Head of caudate nucleus (tissue), 42 donors: ENCODE results near the gene CCDC14.
A peak's percentile ranks its signal among the peaks of the same experiment; 100 is the strongest.
"Not testable (repeated sequence)": the region's sequence is repeated elsewhere in the genome, so short reads cannot be mapped to it uniquely, and the experiment has no call there.

Source experiments
- DNase-seq, 42 donors: peaks; one replicate each; pipeline versions ENCODE4 v3.0.0 to v3.0.0-alpha.2; 2020 to 2021; ENCODE audit warnings: mixed read lengths in 7 of 42
- intact Hi-C: fragments of 100-400 bp; cut with DNase I; formaldehyde crosslinking; loops from one replicate; pipeline ENCODE4 v1.15.0; 2022

Gene CCDC14, protein sequence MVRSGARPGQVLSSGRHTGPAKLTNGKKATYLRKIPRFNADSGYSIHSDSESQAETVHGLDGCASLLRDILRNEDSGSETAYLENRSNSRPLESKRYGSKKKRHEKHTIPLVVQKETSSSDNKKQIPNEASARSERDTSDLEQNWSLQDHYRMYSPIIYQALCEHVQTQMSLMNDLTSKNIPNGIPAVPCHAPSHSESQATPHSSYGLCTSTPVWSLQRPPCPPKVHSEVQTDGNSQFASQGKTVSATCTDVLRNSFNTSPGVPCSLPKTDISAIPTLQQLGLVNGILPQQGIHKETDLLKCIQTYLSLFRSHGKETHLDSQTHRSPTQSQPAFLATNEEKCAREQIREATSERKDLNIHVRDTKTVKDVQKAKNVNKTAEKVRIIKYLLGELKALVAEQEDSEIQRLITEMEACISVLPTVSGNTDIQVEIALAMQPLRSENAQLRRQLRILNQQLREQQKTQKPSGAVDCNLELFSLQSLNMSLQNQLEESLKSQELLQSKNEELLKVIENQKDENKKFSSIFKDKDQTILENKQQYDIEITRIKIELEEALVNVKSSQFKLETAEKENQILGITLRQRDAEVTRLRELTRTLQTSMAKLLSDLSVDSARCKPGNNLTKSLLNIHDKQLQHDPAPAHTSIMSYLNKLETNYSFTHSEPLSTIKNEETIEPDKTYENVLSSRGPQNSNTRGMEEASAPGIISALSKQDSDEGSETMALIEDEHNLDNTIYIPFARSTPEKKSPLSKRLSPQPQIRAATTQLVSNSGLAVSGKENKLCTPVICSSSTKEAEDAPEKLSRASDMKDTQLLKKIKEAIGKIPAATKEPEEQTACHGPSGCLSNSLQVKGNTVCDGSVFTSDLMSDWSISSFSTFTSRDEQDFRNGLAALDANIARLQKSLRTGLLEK

DNA sequence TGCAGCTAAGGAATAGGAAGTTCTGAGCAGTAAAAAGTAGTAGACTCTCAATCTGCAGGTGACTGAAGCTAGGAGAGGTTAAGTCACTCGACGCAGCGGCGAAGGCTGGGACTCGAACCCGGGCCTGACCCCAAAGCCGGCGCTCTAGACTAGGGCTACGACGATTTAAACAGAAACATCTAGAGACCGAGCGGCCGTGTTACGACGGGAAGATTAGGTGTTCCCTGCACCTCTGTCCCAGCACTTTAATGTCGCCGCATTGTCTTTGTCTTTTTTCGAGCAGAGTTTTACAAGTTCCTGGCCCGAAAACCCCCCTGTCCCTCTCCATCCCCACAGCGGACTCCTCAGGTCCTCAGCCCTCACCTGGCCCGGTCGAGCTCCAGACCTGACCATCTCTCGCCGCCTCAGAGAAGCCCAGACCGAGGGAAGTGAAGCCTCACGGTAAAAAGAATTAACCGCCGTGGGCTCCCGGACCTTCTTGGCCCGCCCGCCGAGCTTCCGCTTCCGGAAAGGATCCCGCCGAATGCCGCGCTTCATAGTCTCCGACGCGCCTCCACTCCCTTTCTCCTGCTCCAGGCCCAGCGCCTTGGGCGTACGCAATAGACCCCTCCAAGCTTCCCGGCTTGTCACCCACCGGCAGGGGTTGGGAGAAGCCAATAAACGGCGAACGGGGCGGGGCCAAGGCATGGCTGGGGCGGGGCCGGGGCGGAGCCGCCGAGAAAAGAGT is at the start of gene CCDC14:
TSS of gene CCDC14 (minus strand) at position 449 of the 727 bp plus-strand sequence. CDS start at position 393, 56 bp downstream.
- DNase-seq = peak; percentile 79 to 97 (median 91)
- intact Hi-C loops = no loop called here

DNA sequence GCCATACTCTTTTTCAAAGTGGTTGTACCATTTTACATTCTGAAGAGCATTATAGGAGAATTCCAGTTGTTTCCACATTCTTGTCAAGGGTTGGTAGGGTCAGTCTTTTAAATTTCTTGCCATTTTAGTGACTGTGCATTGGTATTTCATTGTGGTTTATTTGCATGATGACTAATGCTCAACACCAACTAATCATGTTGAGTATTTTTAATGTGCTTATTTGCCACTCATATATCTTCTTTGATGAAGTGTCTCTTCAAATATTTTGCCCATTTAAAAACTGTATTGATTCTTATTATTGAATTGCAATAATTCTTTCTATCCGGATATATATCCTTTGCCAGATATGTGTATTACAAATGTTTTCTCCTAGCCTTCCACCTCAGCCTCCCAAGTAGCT is 47.3 kb upstream of the CCDC14 start:
- DNase-seq, intact Hi-C loops: not testable (repeated sequence)

DNA sequence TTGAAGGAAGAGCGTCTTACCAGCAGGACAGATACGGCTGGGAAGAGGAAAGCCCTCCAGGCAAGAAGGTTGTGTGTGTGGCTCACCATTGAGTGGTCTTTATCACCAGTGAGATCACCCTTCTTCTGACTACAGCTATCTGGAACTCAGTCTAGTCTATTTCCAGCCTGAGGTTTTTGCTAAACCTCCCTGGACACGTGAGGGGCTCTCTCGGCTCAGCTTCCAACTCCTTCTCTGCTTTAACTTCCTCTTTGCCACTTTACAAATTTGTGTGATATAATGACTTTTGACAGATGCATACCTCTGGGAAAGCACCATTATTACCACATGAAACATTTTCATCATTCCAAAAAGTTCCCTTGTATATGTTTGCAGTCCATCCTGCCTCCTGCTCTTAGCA is 46.2 kb upstream of the CCDC14 start:
- no peak for DNase-seq
- intact Hi-C loops = no loop called here

DNA sequence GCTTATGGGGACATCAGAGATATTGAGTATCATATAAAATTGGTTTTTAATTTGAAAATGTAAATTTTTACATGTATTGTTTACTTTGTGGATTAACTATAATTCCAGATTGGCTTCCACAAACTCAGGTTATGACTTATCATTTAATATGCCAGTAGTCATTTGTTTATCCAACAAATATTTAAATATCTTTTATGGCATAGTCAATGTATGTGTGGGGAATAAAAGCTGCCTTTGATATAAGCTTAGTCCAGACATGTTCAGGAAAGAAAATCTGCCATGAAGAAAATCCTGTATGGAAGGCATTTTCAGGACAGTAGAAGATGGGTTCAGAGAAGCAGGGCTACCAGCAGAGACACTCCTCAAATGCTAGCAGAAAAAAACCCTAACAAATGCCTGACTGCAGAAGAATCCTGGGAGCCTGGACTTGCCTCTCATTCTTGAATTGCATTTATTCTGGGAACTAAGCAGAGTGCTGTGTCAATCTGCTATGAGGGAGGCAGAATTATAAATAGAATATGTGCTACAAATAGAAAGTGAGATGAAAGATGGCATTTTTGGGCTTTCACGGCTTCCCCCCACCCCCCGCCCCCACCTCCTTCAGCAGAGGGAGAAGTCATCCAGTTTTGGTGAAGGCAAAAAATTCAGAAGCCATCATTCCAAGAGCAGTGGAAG is 41.5 kb upstream of the CCDC14 start:
- intact Hi-C loops = not testable (repeated sequence)
- DNase-seq = peak in 8 of 42 donors; percentile 10 to 47 (median 17)

DNA sequence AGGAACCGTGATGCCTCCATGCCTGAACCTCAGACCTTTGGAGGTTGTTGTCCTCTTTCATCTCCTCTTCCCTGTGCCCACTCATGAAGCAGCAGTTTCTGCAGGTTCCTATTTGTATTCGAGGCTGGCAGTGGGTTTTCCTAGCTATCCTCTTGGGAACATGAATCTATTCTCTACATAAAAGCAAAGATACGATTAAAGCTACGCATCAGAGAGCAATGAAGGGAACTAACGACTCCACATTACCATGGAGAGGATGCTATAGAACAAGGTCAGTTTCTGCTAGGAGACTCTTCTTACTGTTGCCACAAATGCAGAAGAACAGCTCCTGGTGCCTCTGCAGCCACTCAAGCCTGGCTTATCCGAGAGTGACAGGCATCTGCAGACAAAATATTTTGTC is 40.3 kb upstream of the CCDC14 start:
- DNase-seq, intact Hi-C loops: not testable (repeated sequence)

DNA sequence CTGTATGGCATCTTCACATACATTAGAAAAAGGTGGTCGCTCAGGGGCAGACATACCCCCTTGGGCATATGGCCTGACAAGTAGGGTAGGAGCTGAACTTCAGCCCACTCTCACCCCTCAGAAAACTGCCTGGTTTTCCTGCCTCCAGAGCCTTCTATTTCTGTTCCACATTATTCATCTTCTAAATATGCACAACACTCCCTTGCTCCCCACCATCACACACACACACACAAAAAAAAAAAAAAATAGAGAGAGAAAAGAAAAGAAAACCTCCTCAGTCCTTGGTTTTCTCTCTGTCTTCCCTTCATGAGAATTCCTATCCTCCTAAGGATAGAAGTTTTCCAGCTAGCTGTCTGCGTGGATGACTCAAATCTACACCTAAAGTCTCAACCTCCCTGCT is 36.5 kb upstream of the CCDC14 start:
- DNase-seq = no peak
- intact Hi-C loops = no loop called here

DNA sequence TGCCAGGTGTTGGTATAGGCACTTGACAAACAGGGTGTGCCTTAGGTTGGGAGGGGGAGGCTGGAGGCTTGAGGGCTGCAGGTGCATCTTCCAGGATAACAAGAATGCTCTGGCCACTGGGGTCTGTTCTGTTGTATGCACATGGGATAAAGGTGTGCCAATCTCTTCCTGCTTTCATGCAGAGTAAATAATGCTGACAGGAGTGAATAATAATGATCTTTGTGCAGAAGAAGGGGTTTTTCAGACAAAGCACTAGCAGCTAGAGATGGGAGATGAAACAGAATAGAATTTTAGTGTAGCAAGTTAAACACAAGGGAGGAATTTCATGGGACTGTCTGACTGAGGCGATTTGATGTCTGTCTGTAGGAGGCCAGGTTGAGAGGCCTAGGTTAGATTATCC is 32.8 kb upstream of the CCDC14 start:
- no peak for DNase-seq
- intact Hi-C loops = no loop called here

DNA sequence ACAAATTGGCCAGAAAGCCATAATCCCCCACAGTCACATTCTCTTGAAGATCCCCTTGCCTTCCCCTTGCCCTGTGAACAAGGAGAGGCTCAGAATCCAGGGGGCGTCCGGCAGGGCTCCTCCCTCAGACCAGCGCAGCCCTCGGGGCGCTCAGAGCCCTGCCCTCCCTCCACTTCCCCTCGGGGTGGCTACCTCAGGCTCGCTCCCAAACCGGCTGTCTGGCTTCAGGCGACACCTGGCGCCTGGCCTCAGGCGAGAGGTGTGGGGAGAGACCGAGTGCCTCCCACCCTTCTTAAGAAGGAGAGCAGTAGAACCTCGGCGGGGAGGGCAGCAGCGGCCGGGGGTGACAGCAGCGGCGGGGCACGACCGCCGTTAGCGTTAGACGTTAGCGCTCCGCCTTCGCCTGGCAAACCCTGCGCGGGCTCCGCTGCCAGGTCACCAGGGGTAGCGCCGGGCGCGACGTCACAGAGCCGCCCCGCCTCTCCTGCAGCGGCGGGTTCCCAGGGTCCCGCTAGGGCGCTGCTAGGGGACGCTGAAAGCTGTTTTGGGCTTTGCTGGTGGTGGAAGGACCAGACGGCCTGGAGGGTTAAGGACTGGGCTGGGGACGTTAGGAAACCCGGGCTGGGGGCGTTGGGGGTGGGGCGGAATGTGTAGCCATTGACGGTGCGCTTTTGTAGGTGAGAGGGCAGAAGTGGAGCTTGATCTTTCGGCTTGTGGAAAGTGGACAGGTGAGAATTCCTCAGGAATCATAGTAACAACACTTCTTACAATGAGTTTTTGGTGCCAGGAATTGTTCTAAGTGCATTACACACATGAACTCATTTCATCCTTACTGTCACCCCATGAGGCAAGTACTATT is 30.9 kb upstream of the CCDC14 start, which contains the start of gene ROPN1:
TSS of gene ROPN1 (minus strand) at position 395 of the 859 bp plus-strand sequence. CDS start 11,643 bp downstream, outside the sequence.
- DNase-seq, intact Hi-C loops: not testable (repeated sequence)

DNA sequence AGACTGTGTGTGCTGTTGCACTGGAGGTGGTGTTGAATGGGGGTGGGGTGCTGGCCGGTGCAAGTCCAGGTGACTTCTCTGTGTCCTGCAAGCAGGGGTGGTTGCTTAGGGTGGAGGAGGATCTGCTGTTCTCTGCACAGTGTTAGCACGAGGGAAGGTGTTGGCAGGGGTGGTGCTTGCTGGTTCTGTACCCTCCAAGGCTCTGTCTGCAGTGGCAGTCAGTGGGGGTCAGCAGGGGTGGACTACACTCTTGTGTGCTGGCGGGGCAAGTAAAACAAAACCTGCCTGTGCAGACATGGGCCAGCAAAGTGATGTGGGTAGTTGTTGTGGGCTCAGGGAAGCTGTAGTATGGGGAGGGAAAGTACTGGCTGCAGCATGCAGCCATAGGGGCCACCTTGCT is 25.4 kb upstream of the CCDC14 start:
- intact Hi-C loops = no loop called here
- no peak for DNase-seq

DNA sequence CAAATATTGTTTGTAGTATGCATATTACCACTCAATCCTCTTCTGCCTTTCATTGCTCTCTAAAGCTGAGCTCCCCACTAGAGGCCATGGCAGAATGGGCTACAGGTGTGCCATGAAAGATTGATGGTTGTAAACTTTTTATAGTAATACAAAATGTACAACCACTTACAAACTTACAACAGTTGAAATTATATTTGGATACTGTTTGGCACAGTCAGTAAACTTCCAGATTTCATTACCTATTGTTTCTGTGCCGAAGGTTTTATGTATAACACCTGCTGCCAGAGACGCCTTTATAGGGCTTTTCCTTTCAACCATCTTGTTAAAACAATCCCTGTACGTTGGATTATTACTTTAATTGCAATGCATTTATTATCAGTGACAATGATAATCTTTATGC is 23.9 kb upstream of the CCDC14 start:
- DNase-seq = no peak
- intact Hi-C loops = no loop called here

DNA sequence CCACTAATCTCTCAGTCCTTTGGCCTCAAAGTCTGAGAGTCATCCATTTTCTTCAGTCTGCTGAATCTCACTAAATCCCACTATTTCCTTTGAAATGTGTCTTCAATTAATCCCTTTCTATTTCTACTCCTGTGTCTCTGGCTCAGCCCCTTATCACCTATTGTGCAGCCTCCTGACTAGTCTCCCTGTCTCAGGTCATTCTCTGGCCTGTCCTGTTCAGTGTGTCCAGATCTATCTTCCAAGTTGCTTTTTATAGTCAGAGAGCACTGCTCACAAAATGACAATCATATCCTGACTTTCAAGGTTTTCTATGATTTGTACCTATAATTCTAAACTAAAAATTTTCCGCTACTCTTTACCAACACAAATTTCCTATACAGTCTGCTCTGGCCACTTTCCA is 23.3 kb upstream of the CCDC14 start:
- intact Hi-C loops = no loop called here
- no peak for DNase-seq

DNA sequence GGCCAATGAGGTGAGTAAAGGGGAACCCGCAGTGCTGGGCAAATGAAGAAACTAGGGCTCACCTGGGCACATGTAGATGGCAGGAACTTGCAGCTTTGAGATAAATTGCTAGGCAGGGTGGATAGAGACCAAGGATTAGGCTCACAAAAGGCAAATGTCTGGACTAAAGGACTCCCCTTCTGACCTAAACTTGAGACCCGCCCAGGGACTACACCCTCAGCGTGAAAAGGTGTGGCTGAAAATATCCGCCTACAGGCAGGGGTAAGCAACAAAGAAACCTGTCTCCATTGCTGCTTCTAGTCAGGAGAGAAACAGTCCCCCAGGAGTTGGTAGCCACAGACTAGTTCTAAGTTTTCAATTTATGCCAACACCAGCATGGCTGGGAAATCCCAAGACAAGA is 20.3 kb upstream of the CCDC14 start:
- intact Hi-C loops, DNase-seq: not testable (repeated sequence)

DNA sequence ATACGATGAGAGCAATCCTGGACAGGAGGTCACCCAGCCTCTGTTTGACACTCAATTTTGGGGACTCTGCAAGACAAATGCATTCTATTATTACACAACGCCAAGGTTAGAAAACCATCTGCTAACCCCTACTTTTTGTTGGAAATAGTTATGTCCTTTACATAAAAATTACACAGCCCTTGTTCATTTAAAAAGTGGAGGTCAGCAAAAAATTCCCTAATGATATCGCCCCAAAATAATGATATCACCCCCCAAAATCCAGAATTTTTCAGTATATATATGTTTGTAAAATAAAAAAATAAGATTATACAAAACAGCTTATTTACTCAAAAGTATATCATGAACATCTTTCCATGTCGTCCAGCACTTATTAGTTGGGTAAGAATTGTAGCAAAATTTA is 19.5 kb upstream of the CCDC14 start:
- intact Hi-C loops = no loop called here
- DNase-seq = no peak

DNA sequence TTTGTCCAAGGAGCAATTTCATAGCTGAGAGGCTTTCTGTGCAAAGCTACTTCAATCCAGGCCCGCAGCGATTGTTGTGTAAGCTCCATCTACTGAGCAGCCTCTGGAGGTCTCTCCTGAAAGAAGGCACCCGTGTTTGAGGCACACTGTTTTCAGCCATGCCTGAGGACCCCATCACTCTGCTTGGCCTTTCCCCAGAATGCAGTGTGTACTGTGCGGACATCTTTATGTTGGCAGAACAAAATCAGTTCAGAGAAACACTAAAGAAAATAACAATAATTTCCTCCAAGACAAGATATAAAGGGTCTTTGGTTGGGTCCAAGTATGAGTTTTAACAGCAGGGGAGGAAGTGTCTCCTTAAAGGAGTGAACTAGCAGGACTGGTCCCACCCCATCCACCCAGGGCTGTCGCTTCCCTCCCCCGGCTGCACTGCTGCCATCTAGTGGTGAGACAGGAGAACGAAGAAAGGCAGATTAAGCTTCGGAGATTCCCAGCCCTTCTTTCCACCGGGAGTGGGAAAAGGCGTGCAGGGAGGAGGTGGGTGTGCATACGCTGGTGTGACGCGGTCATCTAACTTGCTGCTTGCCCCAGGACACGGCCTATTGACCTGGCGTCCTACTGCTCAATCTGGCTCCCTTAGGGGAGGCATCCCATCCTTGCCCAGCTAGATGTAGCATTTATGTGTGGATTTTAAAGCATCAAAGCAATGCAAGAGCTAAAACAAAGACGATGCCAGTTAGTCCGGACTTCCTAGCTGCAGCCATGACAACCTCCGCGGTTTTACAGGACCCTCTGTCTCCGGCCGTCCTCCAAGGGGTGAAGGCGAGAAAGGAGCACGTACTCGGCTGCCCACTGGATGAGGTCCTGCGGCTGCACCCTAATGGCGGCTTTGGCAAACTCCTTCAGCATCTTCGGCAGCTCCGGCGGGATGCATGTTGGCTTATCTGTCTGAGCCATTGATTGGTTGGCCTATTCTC is 18.8 kb upstream of the CCDC14 start:
- intact Hi-C loops = not testable (repeated sequence)
- peak; percentile 40 to 87 (median 70) for DNase-seq

DNA sequence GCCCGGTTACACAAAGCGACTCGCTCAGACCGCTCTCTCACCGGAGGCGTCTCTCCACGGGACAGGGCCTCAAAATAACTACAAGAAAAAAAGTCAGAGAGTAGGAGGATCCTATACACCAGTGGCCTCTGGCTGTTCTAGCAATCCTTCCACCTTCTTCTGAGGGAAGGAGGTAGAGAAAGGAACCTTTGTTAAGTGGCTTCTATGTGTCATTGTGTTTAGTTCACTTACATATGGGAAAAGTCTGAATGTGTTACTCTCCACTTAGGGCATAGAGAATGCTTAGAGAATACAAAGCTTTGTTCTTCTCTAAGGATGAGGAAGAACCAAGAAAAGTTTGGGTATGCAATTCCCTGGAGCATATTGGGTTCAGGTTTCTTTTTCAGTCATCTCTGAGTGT is 15.9 kb upstream of the CCDC14 start:
- DNase-seq, intact Hi-C loops: not testable (repeated sequence)

DNA sequence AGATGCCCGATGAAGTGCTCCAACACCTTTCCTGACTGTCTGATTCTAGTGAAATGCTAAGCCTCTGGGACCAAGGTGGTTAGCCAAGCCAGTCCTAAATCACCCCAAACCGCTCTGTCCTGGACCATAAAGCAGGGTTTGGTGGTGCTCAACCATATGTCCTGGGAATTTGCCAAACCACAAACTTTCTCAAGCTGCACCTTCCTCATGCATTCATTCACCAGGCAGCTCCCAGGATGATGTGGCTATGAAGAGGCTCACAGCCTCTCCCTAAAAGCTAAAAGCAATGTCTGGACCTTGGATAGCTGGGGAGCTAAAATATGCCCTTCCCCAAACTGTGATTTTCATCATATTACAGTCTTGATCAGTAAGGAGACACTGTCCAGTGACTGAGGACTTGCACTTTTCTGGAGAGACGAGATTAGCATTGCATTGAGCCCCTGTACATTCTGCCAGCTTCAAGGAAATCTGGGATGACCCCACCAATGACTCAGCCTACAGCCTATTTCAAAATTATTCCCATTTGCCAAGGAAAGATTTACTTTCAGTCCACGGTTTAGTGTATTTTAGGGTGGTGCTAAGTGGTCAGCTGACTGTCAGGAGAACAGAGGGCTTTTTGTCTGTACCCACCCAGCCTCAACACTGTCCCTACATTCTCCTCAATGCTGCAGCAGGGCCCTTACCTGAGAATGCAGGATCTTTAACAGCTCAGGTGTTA is 15.3 kb upstream of the CCDC14 start:
- intact Hi-C loops, DNase-seq: not testable (repeated sequence)
